Breast epithelium (tissue), 4 donors: ENCODE measurements around the gene CDKN2AIP. TPM values are rescaled to one million over a fixed set of nuclear protein-coding genes. Genes with fewer than 3 reads are reported as not detected.

Experiments used
- DNase-seq, 2 donors: peaks; one replicate each; pipeline ENCODE4 v3.0.0-alpha.2; 2019; ENCODE audit warnings: low spot score in 2 of 2
- H3K27ac ChIP-seq, 2 donors: fragments of 200-600 bp; sonication (generic) in 1 of 2; one replicate each; pipeline ENCODE4 v1.5.1; 2016 to 2019; ENCODE audit warnings: mild to moderate bottlenecking in 1 of 2
- H3K27me3 ChIP-seq, 2 donors: fragments of 200-600 bp; sonication (generic) in 1 of 2; one replicate each; pipeline versions ENCODE4 v1.5.1 to v1.6.0; 2017 to 2019; ENCODE audit warnings: control low read depth in 1 of 2, mild to moderate bottlenecking in 1 of 2
- H3K36me3 ChIP-seq: fragments of 200-600 bp; one replicate; pipeline ENCODE4 v1.5.1; 2019
- H3K4me1 ChIP-seq, 2 donors: fragments of 200-600 bp; sonication (generic); one replicate each; pipeline ENCODE4 v1.5.1; 2016 to 2019; ENCODE audit warnings: control low read depth in 1 of 2
- H3K4me3 ChIP-seq, 3 donors: fragments of 200-600 bp; sonication (generic); 1 replicate in 2 of 3; 2 replicates in 1 of 3; pipeline ENCODE4 v1.5.1; 2016 to 2019; ENCODE audit warnings: mild to moderate bottlenecking in 3 of 3, moderate library complexity in 2 of 3
- H3K9me3 ChIP-seq, 2 donors: fragments of 200-600 bp; sonication (generic) in 1 of 2; one replicate each; pipeline ENCODE4 v1.5.1; 2016 to 2019; ENCODE audit warnings: control low read depth in 1 of 2
- CTCF ChIP-seq, 3 donors: fragments of 450-650 bp; IDR thresholded peaks; one replicate each; pipeline ENCODE4 v1.5.1; 2016 to 2017; ENCODE audit warnings: antibody characterized with exemption in 3 of 3, mild to moderate bottlenecking in 3 of 3, moderate library complexity in 3 of 3
- POLR2A ChIP-seq: fragments of 450-650 bp; IDR thresholded peaks from one replicate; pipeline ENCODE4 v1.6.1; 2016; ENCODE audit warnings: antibody characterized with exemption, mild to moderate bottlenecking, moderate library complexity
- POLR2AphosphoS5 ChIP-seq, 3 donors: sonication (generic); formaldehyde crosslinking; IDR thresholded peaks; one replicate each; pipeline ENCODE4 v1.6.1; 2017; ENCODE audit warnings: antibody characterized with exemption in 3 of 3
- intact Hi-C: fragments of 100-400 bp; cut with DNase I; formaldehyde crosslinking; loops from one replicate; pipeline ENCODE4 v1.15.1; 2023; ENCODE audit warnings: low total_unique reads
- total RNA-seq, 3 donors: library from RNA; depleted of rRNA; stranded (reverse); fragments of >200 nt; gene quantifications; one replicate each; pipeline ENCODE4 v1.1.0, GENCODE V29; 2016

The CDKN2AIP gene
- total RNA-seq, 3 donors from 2014 or later: 22.2 to 37.3 (median 23.3) TPM

DNA sequence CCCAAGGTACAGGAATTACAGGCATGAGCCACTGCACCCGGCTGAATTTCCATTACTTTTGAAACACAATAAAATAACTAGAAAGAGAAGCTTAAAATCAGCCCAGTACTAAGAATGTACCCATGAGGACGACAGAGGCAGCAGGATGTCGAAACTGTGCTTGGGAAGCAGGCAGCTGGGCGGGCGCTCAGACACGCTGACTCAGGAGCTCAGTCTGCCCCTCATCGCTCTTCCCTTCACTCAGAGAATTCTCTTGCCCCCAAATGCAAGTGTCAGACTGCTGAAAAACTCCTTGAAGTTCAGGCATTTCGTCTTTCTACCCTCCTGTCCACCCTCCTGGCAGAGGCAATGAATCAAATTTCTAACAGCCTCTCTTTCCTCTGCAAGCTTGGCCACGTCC is 41.0 kb upstream of the CDKN2AIP start:
- intact Hi-C loops: no loop called here
- H3K36me3 ChIP-seq: no peaks in the 10 kb centered on the region
- no peak for TF ChIP-seq CTCF (IDR thresholded peaks at IDR 0.05)
- TF ChIP-seq POLR2AphosphoS5 (IDR thresholded peaks at IDR 0.05): no peak
- TF ChIP-seq POLR2A: no peak
- no peaks in the 10 kb centered on the region for H3K4me1 ChIP-seq
- no peaks in the 10 kb centered on the region for H3K27me3 ChIP-seq
- no peak for DNase-seq
- H3K4me3 ChIP-seq: no peak overlapping the region
- H3K27ac ChIP-seq: no peak overlapping the region
- no peaks in the 10 kb centered on the region for H3K9me3 ChIP-seq

- H3K4me1 ChIP-seq: no peaks in the 10 kb centered on the region
- no peaks in the 10 kb centered on the region for H3K27me3 ChIP-seq
- no peak for DNase-seq
- no peak overlapping the region for H3K4me3 ChIP-seq
- no peaks in the 10 kb centered on the region for H3K9me3 ChIP-seq
- H3K27ac ChIP-seq: no peak overlapping the region
- intact Hi-C loops: no loop called here
- TF ChIP-seq POLR2A: no peak
- no peak for TF ChIP-seq CTCF (IDR thresholded peaks at IDR 0.05)
- no peak for TF ChIP-seq POLR2AphosphoS5 (IDR thresholded peaks at IDR 0.05)
- no peaks in the 10 kb centered on the region for H3K36me3 ChIP-seq
Measured at GRCh38 chr4:183403961-183404360, 40.5 kb upstream of the CDKN2AIP start.

DNA sequence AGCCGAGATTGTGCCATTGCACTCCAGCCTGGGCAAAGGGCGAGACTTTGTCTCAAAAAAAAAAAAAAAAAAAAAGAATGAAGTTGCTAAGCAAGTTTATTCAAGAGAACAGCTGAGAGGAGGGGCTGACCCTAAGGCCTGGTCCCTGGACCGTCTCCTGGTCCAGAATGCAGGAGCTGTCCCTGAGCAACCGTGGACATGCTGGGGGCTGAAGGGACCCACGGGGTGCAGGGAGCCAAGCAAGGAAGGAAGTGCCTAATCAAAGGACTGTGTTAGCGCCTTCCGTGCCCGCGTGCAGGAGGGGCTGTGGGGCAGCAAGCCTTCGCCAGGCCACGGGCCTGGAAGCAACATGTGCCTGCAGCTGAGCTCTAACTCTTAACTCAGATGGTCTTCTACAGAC is 39.1 kb upstream of the CDKN2AIP start:
- Histone ChIP-seq H3K27me3 (no peaks in the 10 kb centered on the region), H3K9me3 (no peaks in the 10 kb centered on the region), H3K4me3 (no peak overlapping the region), H3K4me1 (no peaks in the 10 kb centered on the region), H3K27ac (no peak overlapping the region), H3K36me3 (no peaks in the 10 kb centered on the region)
- no peak for TF ChIP-seq CTCF (IDR thresholded peaks at IDR 0.05)
- TF ChIP-seq POLR2AphosphoS5 (IDR thresholded peaks at IDR 0.05): no peak
- no peak for TF ChIP-seq POLR2A
- intact Hi-C loops: no loop called here
- DNase-seq: no peak

GRCh38 chr4:183407128-183407585 is 37.3 kb upstream of the CDKN2AIP start:
- peak; percentile 58 to 77 for DNase-seq
- H3K4me1 ChIP-seq: no peaks in the 10 kb centered on the region
- intact Hi-C loops: no loop called here
- TF ChIP-seq CTCF (IDR thresholded peaks at IDR 0.05): peak; percentile 79 to 83 (median 82)
- TF ChIP-seq POLR2AphosphoS5 (IDR thresholded peaks at IDR 0.05): no peak
- TF ChIP-seq POLR2A: no peak
- peak overlapping the region; percentile 41 to 67 (median 50) for H3K4me3 ChIP-seq
- peak overlapping the region; percentile 68 to 83 for H3K27ac ChIP-seq
- no peaks in the 10 kb centered on the region for H3K27me3 ChIP-seq
- no peaks in the 10 kb centered on the region for H3K9me3 ChIP-seq
- no peaks in the 10 kb centered on the region for H3K36me3 ChIP-seq

DNA sequence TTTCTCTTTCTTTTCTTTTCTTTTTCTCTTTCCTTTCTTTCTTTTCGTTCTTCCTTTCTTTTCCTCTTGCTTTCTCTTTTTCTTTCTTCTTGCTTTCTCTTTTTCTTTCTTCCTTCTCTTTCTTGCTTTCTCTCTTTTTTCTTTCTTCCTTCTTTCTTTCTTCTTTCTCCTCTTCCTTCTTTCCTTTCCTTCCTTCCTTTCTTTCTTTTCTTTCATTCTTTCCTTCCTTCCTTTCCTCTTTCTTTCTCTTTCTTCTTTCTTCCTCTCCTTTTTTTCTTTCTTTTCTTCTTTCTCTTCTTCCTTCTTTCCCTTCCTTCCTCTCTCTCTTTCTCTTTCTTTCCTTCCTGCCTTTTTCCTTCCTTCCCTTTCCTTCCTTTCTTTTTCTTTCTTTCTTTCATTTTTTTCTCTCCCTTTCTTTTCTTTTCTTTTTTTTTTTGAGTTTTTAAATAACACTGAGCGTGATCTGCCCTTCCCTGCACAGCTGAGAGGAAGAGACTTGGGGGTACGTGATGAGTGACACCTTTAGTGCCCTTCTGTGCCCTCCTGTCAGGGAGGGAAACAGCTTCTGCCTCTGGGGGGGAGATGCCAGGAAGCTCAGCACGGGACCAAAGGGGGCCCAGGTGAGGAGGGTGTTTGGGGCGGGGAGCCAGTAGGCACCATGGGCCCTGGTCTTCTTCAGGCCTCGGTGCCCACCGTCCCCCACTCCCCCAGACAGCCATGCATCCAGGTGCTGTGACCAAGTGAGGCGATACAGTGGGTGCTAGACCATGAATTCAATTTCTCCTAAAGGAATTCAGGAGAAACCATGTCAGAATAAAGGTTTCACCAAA is 36.6 kb upstream of the CDKN2AIP start:
- no peaks in the 10 kb centered on the region for H3K9me3 ChIP-seq
- H3K4me1 ChIP-seq: no peaks in the 10 kb centered on the region
- no peak for TF ChIP-seq POLR2AphosphoS5 (IDR thresholded peaks at IDR 0.05)
- intact Hi-C loops: no loop called here
- peak overlapping the region; percentile 41 to 67 (median 50) for H3K4me3 ChIP-seq
- no peak for DNase-seq
- no peaks in the 10 kb centered on the region for H3K27me3 ChIP-seq
- peak overlapping the region in 1 of 2 donors; percentile 68 for H3K27ac ChIP-seq
- H3K36me3 ChIP-seq: no peaks in the 10 kb centered on the region
